Nucleus accumbens (tissue), 56 donors: ENCODE data around the gene CHD5.
"Not testable (repeated sequence)": the region's sequence is repeated elsewhere in the genome, so short reads cannot be mapped to it uniquely, and the experiment has no call there.

Source experiments
- DNase-seq, 56 donors: peaks; one replicate each; lab custom pipeline; 2025; lab: John Stamatoyannopoulos, UW

CHD5 gene

DNA sequence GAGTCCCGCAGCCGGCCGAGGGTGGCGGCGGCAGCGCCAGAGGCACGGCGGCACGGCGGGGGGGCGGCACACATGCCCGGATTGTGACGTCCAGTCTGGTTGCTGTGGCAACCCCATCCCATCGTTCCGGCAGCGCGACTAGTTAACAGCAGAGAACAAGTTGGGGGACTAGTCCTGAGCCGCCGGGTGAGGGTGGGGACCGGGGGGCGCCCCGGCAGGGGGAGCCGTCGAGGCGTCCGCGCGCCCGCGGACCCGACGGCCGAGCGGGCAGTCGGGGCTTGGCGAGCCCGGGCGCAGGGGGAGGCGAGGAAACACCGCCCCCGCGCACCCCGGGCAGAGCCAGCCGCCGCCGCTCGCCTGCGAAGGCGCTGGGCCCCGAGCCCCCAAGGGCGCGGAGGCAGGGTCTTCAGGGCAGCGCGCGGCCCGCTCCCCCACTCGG lies at the start of gene CHD5:
Gene CHD5, minus strand, starts transcription at position 54 of the 439 bp plus-strand sequence. CDS start 298 bp downstream, outside the sequence.
- DNase-seq: peak in 7 of 56 donors; percentile 5 to 35 (median 10)

DNA sequence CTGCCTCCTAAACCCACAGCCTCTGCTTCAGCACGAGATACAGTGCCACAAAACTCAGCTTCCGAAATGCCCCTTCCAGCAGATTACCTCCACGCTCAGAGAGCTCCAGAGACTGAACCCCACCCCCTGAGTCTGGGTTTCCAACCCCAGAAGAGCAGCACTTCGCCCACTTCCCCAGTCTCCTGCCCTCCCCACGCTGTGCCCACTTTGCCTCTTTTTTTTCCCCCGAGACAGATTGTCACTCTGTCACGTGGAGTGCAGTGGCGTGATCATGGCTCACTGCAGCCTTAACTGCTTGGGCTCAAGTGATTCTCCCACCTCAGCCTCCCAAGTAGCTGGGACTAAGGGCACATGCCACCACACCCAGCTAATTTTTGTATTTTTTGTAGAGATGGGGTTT lies 45.5 kb upstream of the CHD5 start:
- DNase-seq: peak in 1 of 56 donors; percentile 28

- no peak for DNase-seq
Measured at GRCh38 chr1:6224718-6225117, 44.6 kb upstream of the CHD5 start.

DNA sequence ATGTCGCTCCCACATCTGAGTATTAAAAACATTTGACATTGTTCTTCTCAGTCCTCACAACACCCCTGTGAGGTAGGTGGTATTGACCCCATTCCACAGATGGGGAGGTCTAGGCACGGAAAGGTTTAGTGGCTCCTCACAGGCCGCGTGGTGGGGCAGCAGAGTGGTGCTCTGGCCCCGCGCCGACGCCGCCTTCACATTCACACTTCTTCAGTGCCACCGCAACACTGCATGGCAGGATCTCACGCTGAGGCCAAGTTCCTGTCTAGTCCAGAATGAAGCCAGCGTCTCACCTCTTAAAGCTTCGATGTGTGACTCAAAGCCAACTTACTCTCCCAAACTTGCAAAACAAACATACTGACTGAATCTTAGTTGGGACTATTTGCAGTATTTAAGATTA lies 43.5 kb upstream of the CHD5 start:
- no peak for DNase-seq

DNA sequence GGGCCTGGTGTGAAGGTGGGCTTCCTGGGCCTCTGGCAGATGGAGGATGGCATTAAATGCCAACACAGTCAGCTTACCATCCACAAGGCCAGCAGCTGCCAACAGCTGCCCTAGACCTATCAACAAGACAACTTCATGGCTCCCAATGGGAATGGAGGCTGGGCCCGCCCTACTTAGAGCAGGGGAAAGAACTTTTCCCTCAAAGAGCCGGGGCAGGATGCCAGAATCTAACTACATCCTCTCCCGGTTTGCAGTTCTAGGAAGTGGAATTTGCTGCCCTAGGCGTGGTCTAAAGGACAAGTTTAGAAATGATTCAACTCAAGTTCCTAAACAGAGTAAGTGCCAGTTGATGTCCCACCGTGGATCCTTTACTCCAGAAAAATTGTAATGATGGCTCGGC lies 42.5 kb upstream of the CHD5 start:
- no peak for DNase-seq

GRCh38 chr1:6221210-6221784 lies 41.2 kb upstream of the CHD5 start:
- DNase-seq: no peak

DNA sequence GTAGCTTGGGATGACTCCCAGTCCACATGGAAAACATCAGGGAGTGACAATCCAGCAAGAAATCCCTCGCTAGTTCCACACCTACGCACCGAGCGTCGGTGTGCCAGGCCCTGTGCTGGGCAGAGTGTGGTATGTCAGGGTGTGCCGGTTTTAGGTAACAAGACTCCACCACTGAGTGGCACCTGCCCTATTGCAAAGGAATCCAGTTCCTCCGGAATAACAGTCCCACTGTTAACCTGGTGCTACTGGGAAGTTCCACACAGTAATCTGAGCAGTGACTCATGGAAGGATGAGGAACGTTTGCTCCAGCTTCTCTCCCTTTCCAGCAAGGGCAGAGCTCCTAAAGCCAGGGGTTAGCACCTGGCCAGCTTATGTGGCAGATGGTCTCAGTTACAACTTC lies 40.1 kb upstream of the CHD5 start:
- DNase-seq: no peak

DNA sequence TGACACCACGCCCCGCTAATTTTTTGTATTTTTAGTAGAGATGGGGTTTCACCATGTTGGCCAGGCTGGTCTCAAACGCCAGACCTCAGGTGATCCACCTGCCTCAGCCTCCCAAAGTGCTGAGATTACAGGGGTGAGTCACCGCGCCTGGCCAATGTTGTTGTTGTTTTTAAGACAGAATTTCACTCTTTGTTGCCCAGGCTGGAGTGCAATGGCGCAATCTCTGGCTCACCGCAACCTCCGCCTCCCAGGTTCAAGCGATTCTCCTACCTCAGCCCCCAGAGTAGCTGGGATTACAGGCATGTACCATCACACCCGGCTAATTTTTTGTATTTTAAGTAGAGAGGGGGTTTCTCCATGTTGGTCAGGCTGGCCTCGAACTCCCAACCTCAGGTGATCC lies 39.5 kb upstream of the CHD5 start:
- DNase-seq: not testable (repeated sequence)

- no peak for DNase-seq
Measured at GRCh38 chr1:6218375-6219164, 38.4 kb upstream of the CHD5 start.

DNA sequence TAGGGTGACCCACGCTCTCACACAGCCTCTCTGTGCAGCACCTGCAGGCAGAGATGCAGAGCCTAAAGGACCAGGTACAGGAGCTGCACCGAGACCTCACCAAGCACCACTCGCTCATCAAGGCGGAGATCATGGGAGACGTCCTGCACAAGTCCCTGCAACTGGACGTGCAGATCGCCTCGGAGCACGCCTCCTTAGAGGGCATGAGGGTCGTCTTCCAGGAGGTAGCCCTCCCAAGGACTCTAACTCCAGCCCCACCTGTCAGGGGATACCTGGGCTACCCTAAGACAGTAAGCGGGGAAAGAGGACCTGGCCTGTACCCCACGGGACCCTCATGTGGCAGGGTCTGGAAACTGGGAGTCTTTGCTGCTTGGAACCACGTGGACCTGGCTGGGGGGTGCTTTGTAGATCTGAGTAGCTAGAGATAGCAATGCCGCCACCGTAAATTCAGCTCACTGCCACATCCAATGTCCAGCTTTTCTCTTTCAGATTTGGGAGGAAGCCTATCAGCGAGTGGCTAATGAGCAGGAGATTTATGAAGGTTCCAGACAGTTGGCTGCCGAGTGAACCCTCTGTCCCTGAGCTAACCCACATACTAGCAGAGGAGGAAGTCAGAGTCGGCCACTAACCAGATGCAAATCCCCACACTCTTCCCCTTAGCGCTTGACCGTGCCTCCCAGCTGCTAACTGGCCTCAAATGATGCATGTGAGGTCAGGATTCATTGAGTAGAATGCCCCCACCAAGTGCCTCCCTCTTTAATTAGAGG lies 32.3 kb upstream of the CHD5 start:
- no peak for DNase-seq

GRCh38 chr1:6211731-6212130 lies 31.6 kb upstream of the CHD5 start:
- no peak for DNase-seq

DNA sequence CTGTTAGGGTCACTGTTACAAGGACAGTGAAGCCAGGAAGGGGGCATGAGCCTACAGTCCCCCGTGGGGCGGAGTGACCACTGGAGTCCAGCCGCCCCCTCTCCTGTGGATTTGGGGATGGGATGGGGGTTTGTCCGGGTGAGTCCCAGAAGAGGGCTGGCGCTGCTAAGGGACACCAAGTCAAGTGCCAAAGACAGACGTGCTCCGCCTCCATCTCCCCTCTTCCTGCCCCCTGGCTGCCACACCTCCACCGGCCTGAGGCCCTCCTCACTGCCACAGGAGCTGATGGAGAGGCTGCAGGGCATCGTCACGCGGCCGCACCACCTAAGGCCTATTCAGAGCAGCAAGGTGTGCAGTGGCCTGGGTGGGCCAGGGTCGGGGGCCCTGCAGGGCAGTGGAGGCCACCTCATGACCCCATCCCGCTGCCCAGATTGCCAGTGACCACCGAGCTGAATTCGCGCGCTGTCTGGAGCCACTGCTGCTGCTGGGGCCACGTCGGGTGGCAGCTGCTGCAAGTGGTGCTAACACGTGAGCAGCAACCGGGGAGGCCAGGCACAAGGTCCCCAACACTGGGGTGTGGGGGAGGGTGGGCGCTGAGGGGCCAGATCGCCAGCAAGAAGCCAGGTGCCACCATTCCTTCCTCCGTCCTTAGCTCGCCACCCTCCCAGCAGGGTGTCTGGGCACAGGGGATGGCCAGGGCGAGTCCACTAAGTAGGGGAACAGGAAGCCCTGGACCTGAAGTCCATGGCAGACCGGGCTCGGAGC lies 30.7 kb upstream of the CHD5 start:
- DNase-seq: no peak

- DNase-seq: no peak
Measured at GRCh38 chr1:6209661-6210580, 29.8 kb upstream of the CHD5 start.

DNA sequence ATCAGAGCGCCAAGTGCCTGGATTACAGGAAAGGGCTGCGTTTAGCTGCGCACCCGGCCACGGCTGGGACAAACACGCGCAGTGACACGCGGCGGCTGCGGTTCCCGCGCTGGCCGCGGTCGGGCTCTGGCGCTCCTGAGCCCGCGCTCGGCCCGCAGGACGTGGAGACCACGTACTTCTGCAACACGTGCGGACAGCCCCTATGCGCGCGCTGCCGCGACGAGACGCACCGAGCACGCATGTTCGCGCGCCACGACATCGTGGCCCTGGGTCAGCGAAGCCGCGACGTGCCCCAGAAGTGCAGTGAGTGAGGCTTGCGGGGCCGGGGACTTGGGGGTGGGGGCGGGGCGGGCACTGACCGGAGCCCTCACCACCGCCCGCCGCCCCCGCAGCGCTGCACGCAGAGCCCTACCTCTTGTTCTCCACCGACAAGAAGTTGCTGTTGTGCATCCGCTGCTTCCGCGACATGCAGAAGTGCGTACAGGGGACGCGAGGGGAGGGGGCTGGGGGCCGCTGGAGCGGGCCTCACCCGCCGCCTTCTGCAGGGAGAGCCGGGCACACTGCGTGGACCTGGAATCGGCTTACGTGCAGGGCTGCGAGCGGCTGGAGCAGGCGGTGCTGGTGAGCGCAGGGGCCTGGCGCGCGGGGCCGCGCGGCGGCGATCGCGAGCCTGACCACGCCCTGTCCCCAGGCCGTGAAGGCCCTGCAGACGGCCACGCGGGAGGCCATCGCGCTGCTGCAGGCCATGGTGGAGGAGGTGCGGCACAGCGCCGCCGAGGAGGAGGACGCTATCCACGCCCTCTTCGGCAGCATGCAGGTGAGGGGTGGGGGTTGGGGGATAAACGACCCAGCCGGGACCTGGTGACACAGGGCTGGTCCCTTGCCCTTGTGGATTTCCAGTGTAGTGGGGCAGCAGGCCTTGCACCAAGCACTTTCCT lies 28.9 kb upstream of the CHD5 start:
- DNase-seq: peak in 6 of 56 donors; percentile 9 to 37 (median 20)

DNA sequence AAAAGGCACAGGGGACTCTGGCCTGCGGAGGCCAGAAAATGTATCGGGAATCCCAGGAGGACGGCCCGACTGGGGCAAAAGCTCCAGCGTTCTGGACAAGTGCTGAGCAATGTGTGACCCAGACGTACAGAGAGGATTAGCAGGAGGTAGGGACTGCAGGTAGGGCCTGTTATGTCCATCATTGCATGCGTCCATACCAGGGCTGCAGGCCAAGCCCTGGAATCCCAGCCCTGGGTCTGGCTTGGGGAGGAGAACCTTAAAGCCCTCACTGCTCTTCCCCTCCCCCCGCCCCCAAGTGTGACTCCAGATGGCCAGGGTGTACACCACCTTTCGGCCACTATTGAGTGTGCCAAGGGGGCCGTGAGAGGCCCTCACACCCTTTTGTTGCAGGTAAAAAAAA lies 27.8 kb upstream of the CHD5 start:
- DNase-seq: no peak

DNA sequence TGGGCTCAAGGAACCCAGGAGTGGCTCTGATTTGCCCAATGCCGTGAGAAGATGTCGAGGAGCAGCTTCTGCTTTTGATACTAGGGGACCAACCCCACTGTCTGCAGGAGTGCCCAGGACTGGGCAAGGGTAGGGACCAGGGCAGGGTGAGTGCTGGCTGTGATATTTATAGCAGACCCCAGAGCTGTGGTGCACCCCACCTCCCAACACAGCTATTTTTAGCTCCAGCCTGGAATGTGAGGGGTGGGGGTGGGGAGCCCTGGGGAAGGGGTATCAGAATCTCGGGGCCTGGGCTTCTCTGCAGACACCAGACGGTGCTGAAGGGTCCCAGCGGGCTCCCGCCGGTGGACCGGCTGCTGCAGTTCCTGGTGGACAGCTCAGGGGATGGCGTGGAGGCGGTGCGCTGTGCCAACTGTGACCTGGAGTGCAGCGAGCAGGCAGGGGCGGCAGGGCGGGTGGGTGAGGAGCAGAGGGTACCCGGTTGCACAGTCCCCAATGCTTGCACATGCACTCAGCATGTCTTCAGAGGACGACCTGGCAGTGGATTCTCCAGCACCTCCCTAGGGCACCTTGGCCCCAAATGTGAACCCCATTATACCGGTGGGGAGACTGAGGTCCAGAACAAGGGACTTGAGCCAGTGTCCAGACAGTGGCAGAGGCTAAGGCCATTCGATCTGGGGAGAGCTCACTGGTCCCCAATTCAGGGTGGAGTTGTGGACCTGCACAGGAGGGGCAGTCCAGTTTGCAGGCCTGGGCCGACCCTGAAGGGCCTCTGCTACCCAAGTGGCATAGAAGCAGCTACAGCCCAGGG lies 27.2 kb upstream of the CHD5 start:
- DNase-seq: no peak

DNA sequence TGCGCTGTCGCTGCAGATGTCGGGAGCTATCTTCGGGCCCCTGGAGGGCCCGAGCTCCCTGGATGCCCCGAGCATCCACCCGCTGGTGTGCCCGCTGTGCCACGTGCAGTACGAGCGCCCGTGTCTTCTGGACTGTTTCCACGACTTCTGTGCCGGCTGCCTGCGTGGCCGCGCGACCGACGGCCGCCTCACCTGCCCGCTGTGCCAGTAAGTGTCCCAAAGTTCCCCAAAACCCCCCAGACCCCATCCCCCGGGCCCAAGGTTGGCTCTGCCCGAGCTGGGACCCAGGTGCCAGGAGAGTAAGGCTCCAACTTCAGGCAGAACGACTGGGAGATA lies 26.4 kb upstream of the CHD5 start:
- no peak for DNase-seq
